ENCODE measurements around the gene TRIP13.

Gene TRIP13

DNA sequence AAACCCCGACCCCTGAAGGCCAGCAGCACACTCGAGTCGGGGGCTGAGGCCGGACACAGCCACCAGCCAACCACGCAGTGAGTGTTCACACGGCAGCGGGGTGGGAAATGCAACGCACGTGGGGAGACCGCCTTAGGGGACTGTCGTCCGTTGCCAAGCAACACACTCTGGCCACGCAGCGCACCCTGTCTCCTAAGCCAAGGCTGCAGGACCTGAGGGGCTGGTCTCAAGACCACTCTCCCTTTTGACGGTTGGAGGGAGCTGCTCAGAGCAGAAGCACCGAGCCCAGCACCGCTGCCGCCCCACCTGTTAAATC, 7.6 kb upstream of the TRIP13 start:
- Histone ChIP-seq H3K4me1 (ENCODE audit: control insufficient read depth, low read length) (no peaks in the 10 kb centered on the region), H3K36me3 (ENCODE audit: control insufficient read depth, low read length) (peaks cover 95% of the 10 kb centered on the region), H3K4me3 (ENCODE audit: low read length) (no peak overlapping the region), H3F3A (ENCODE audit: control insufficient read depth, insufficient read depth) (peaks cover 5% of the 10 kb centered on the region; the same call in 1 of the 2 replicates), H3K79me2 (ENCODE audit: control insufficient read depth, low read length) (peaks cover 92% of the 10 kb centered on the region), H3K27me3 (ENCODE audit: control insufficient read depth, low read length) (no peaks in the 10 kb centered on the region), H3K4me2 (ENCODE audit: low read length) (no peak overlapping the region), H4K20me1 (ENCODE audit: control insufficient read depth, insufficient read depth, low read depth, low read length) (peaks cover 13% of the 10 kb centered on the region; the same call in 1 of the 2 replicates), H3K9me2 (replicated peaks; ENCODE audit: control insufficient read depth, low read length) (no peaks in the 10 kb centered on the region), H3K9me3 (ENCODE audit: control insufficient read depth, insufficient read depth, low read length) (no peaks in the 10 kb centered on the region), H3K27ac (ENCODE audit: low read depth, low read length) (no peak overlapping the region)
- no peak for TF ChIP-seq EZH2phosphoT487 (IDR thresholded peaks at IDR 0.05; ENCODE audit: borderline replicate concordance, low read length)
- TF ChIP-seq, protein P1, sequence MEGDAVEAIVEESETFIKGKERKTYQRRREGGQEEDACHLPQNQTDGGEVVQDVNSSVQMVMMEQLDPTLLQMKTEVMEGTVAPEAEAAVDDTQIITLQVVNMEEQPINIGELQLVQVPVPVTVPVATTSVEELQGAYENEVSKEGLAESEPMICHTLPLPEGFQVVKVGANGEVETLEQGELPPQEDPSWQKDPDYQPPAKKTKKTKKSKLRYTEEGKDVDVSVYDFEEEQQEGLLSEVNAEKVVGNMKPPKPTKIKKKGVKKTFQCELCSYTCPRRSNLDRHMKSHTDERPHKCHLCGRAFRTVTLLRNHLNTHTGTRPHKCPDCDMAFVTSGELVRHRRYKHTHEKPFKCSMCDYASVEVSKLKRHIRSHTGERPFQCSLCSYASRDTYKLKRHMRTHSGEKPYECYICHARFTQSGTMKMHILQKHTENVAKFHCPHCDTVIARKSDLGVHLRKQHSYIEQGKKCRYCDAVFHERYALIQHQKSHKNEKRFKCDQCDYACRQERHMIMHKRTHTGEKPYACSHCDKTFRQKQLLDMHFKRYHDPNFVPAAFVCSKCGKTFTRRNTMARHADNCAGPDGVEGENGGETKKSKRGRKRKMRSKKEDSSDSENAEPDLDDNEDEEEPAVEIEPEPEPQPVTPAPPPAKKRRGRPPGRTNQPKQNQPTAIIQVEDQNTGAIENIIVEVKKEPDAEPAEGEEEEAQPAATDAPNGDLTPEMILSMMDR (IDR thresholded peaks at IDR 0.05; ENCODE audit: low read depth, low read length, poor library complexity, severe bottlenecking) = no peak

GRCh38 chr5:885529-885928, 7.2 kb upstream of the TRIP13 start:
- Histone ChIP-seq H3K4me3 (ENCODE audit: low read length) (no peak overlapping the region), H3F3A (ENCODE audit: control insufficient read depth, insufficient read depth) (peaks cover 5% of the 10 kb centered on the region; the same call in 1 of the 2 replicates), H3K9me2 (replicated peaks; ENCODE audit: control insufficient read depth, low read length) (no peaks in the 10 kb centered on the region), H4K20me1 (ENCODE audit: control insufficient read depth, insufficient read depth, low read depth, low read length) (peaks cover 13% of the 10 kb centered on the region; the same call in 1 of the 2 replicates), H3K36me3 (ENCODE audit: control insufficient read depth, low read length) (peaks cover 100% of the 10 kb centered on the region), H3K4me1 (ENCODE audit: control insufficient read depth, low read length) (no peaks in the 10 kb centered on the region; the same call in 1 of the 2 replicates), H3K27ac (ENCODE audit: low read depth, low read length) (no peak overlapping the region), H3K27me3 (ENCODE audit: control insufficient read depth, low read length) (no peaks in the 10 kb centered on the region), H3K4me2 (ENCODE audit: low read length) (no peak overlapping the region), H3K9me3 (ENCODE audit: control insufficient read depth, insufficient read depth, low read length) (no peaks in the 10 kb centered on the region), H3K79me2 (ENCODE audit: control insufficient read depth, low read length) (peaks cover 97% of the 10 kb centered on the region)
- TF ChIP-seq, protein P1 (IDR thresholded peaks at IDR 0.05; ENCODE audit: low read depth, low read length, poor library complexity, severe bottlenecking) = no peak
- TF ChIP-seq EZH2phosphoT487 (IDR thresholded peaks at IDR 0.05; ENCODE audit: borderline replicate concordance, low read length) = no peak

GRCh38 chr5:886036-886435, 6.6 kb upstream of the TRIP13 start:
- no peak overlapping the region for H3K4me3 ChIP-seq (ENCODE audit: low read length)
- peaks cover 100% of the 10 kb centered on the region for H3K36me3 ChIP-seq (ENCODE audit: control insufficient read depth, low read length)
- H3K27ac ChIP-seq (ENCODE audit: low read depth, low read length) = no peak overlapping the region
- H3K4me2 ChIP-seq (ENCODE audit: low read length) = no peak overlapping the region
- no peaks in the 10 kb centered on the region for H3K9me2 ChIP-seq (replicated peaks; ENCODE audit: control insufficient read depth, low read length)
- H4K20me1 ChIP-seq (ENCODE audit: control insufficient read depth, insufficient read depth, low read depth, low read length) = peaks cover 13% of the 10 kb centered on the region; the same call in 1 of the 2 replicates
- H3K27me3 ChIP-seq (ENCODE audit: control insufficient read depth, low read length) = no peaks in the 10 kb centered on the region
- H3K9me3 ChIP-seq (ENCODE audit: control insufficient read depth, insufficient read depth, low read length) = no peaks in the 10 kb centered on the region
- H3F3A ChIP-seq (ENCODE audit: control insufficient read depth, insufficient read depth) = peaks cover 5% of the 10 kb centered on the region; the same call in 1 of the 2 replicates
- no peak for TF ChIP-seq EZH2phosphoT487 (IDR thresholded peaks at IDR 0.05; ENCODE audit: borderline replicate concordance, low read length)
- TF ChIP-seq, protein P1 (IDR thresholded peaks at IDR 0.05; ENCODE audit: low read depth, low read length, poor library complexity, severe bottlenecking) = no peak
- H3K4me1 ChIP-seq (ENCODE audit: control insufficient read depth, low read length) = peaks cover 3% of the 10 kb centered on the region
- H3K79me2 ChIP-seq (ENCODE audit: control insufficient read depth, low read length) = peaks cover 100% of the 10 kb centered on the region
